ENCODE results near the gene GNB1L. TPM values are rescaled to one million over a fixed set of nuclear protein-coding genes. Genes with fewer than 3 reads are reported as not detected.

GNB1L gene
- total and polyA plus RNA-seq, 9 of the 15 experiments (the other 6 are each of a cell fraction or from before 2014, with no cell fraction given) = 0.56 to 50.5 (median 10.2) TPM

- TF ChIP-seq USF2 (CRISPR knock-in tag; IDR thresholded peaks at IDR 0.05) = no peak
- TF ChIP-seq GTF2F1 (IDR thresholded peaks at IDR 0.05; ENCODE audit: low read depth, low read length) = no peak
- no peak for TF ChIP-seq ZNF407 (IDR thresholded peaks at IDR 0.05; ENCODE audit: low read depth)
- TF ChIP-seq XRCC3 (IDR thresholded peaks at IDR 0.05) = no peak
- no peak for TF ChIP-seq ZNF766 (CRISPR knock-in tag; conservative IDR thresholded peaks at IDR 0.05)
- no peak for TF ChIP-seq FOXK1 (CRISPR knock-in tag; IDR thresholded peaks at IDR 0.05; ENCODE audit: borderline replicate concordance)
- no peak for TF ChIP-seq ZNF280B (CRISPR knock-in tag; IDR thresholded peaks at IDR 0.05)
- TF ChIP-seq SRSF3 (IDR thresholded peaks at IDR 0.05; ENCODE audit: insufficient read depth, low read length) = no peak
- TF ChIP-seq JUNB (CRISPR knock-in tag; conservative IDR thresholded peaks at IDR 0.05) = no peak
- no peak for TF ChIP-seq PURB (CRISPR knock-in tag; IDR thresholded peaks at IDR 0.05; ENCODE audit: low read depth)
- TF ChIP-seq MBD1 (CRISPR knock-in tag; IDR thresholded peaks at IDR 0.05) = no peak
- TF ChIP-seq RAD21 (CRISPR knock-in tag; conservative IDR thresholded peaks at IDR 0.05 in 1 of 2, IDR thresholded peaks at IDR 0.05 in 1 of 2) = peak in 1 of 2 experiments; percentile 100; a peak in 3 of 4 replicates
- no peak for TF ChIP-seq MAFG (tag; conservative IDR thresholded peaks at IDR 0.05)
- TF ChIP-seq KAT8 (IDR thresholded peaks at IDR 0.05; ENCODE audit: low read depth) = no peak
- no peak for TF ChIP-seq SMARCC2 (IDR thresholded peaks at IDR 0.05; ENCODE audit: low read depth)
These were observed 98.2 kb downstream of the GNB1L start (continued) for GRCh38 chr22:19756288-19757128.
